Measurements from ENCODE around the gene OPALIN.
"Not testable (repeated sequence)": the region's sequence is repeated elsewhere in the genome, so short reads cannot be mapped to it uniquely, and the experiment has no call there.

Gene OPALIN

DNA sequence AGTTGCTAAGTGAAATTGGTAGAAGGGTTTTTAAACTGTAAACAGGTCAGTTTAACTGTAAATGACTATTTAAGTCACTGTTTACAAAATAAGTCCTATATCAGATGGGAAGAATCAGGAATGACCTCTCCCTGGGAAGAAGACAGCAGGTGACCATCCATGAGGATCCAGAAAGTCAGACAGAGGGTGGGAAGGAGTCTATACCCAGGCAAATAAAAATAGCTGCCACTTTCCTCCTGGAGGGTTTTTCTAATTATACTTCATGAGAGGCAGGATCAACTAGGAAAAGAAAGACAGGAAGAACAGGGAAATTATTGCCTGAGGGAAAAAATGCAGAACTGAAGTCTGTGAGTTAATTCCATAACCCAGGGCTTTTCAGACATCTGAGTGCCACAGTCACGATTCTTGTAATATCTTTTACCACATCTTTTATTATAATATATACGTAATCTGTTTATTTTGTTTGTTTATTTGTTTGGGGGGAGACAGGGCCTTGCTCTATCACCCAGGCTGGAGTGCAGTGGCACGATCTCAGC lies 47.6 kb downstream of the OPALIN start:
- Histone ChIP-seq H3K27ac (no peak overlapping the region), H3K4me3 (ENCODE audit: low read depth, low read length) (no peak overlapping the region), H3K9me3 (ENCODE audit: severe bottlenecking) (no peaks in the 10 kb centered on the region), H3K27me3 (ENCODE audit: insufficient read depth, low read depth, severe bottlenecking) (no peaks in the 10 kb centered on the region), H3K36me3 (no peaks in the 10 kb centered on the region)
- TF ChIP-seq, protein P1, sequence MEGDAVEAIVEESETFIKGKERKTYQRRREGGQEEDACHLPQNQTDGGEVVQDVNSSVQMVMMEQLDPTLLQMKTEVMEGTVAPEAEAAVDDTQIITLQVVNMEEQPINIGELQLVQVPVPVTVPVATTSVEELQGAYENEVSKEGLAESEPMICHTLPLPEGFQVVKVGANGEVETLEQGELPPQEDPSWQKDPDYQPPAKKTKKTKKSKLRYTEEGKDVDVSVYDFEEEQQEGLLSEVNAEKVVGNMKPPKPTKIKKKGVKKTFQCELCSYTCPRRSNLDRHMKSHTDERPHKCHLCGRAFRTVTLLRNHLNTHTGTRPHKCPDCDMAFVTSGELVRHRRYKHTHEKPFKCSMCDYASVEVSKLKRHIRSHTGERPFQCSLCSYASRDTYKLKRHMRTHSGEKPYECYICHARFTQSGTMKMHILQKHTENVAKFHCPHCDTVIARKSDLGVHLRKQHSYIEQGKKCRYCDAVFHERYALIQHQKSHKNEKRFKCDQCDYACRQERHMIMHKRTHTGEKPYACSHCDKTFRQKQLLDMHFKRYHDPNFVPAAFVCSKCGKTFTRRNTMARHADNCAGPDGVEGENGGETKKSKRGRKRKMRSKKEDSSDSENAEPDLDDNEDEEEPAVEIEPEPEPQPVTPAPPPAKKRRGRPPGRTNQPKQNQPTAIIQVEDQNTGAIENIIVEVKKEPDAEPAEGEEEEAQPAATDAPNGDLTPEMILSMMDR (IDR thresholded peaks at IDR 0.05; ENCODE audit: low read depth, low read length): no peak
- DNase-seq: no peak

DNA sequence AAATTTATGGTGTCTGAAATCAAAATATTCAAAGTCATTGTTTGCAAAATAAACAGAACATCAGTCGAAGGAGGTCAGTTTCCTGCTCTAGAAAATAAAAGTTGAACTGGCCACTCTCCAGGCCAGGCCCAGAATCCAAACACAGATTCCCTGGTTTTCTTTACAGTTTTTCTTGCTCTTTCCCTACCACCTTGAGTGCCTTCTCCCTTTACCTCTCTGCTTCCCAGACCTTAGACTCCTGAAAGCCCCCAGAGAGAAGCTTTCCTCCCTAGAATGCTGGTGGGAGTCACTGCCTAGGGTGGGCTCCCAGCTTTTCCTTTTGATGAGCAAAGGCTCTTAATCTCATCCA lies 48.5 kb downstream of the OPALIN start:
- Histone ChIP-seq H3K36me3 (no peaks in the 10 kb centered on the region), H3K9me3 (ENCODE audit: severe bottlenecking) (no peaks in the 10 kb centered on the region), H3K27ac (no peak overlapping the region), H3K27me3 (ENCODE audit: insufficient read depth, low read depth, severe bottlenecking) (no peaks in the 10 kb centered on the region), H3K4me3 (ENCODE audit: low read depth, low read length) (no peak overlapping the region)
- no peak for DNase-seq
- TF ChIP-seq, protein P1 (IDR thresholded peaks at IDR 0.05; ENCODE audit: low read depth, low read length): no peak

DNA sequence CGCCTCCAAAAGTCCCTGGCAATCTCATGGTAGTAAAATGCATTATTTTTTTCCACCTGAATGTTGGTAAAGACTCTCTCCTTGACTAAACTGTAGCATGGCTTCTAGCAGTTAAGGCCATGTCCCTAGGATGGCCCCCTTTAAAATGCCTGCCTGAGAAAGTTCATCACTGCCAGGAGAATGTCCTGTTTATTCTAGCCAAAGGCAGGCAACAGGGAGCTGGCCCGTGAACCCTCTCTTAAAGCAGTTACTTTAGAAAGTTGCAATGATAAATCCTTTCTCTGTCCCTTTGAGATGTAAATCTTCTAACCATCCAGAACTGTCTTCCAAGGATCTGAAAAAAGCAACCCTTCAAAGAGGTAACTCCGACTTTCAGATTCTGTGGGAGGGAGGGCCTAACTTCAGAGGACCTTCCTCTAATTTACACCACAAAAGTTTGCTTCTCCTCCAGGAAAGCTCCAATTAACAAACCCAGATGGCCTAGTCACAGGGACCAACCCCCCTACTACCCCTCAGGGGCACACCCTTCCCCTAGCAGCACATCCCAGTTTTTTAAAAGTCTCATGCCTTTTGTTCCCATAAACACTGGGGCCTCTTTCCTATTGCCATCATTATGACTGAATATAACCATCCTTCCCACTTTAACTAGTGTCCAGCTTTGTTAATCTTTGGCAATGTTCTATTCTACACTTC lies 49.0 kb downstream of the OPALIN start:
- H3K36me3 ChIP-seq: no peaks in the 10 kb centered on the region
- H3K27ac ChIP-seq: no peak overlapping the region

DNA sequence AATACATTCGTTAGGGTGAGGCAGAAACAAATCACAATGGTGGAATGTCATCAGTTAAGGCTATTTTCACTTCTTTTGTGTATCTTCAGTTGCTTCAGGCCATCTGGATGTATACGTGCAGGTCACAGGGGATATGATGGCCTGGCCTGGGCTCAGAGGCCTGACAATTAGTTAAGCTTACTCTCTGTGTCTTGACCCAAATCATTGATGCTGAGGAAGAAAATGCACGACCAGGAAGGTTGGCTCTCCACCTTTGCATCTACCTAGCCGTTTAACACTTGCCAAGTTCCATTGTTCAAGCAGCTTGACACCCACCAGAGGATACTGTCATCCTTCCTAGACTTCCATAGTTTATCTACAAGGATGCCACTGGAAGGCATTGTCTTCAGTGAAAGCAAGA lies 49.9 kb downstream of the OPALIN start:
- H3K36me3 ChIP-seq; H3K27ac ChIP-seq; DNase-seq; H3K4me3 ChIP-seq (ENCODE audit: low read depth, low read length); H3K27me3 ChIP-seq (ENCODE audit: insufficient read depth, low read depth, severe bottlenecking); H3K9me3 ChIP-seq (ENCODE audit: severe bottlenecking): not testable (repeated sequence)

More for the DNA sequence above, 49.0 kb downstream of the OPALIN start:
- H3K27me3 ChIP-seq (ENCODE audit: insufficient read depth, low read depth, severe bottlenecking): no peaks in the 10 kb centered on the region
- DNase-seq: no peak
- TF ChIP-seq, protein P1 (IDR thresholded peaks at IDR 0.05; ENCODE audit: low read depth, low read length): no peak
- no peaks in the 10 kb centered on the region for H3K9me3 ChIP-seq (ENCODE audit: severe bottlenecking)
- no peak overlapping the region for H3K4me3 ChIP-seq (ENCODE audit: low read depth, low read length)

DNA sequence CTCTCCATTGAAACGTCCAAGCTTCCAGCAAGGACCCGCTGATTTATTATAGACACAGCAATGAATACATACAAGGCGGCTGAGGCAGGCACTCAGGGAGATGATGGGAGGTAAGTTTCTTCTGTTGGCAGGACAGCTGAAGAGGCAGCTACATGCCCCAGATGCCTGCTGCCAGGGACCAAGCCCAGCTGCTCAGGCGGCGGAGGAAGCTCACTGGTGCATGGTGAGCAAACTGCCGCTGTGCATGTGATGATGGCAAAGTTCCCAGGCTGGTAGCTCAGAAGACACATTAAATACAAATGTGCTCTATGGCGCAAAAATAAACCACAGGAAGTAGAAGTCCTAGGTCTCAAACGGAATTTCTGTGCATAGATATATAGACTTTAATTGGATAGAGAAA lies 52.3 kb downstream of the OPALIN start:
- TF ChIP-seq, protein P1 (IDR thresholded peaks at IDR 0.05; ENCODE audit: low read depth, low read length): no peak
- DNase-seq: no peak
- Histone ChIP-seq H3K27ac (no peak overlapping the region), H3K9me3 (ENCODE audit: severe bottlenecking) (no peaks in the 10 kb centered on the region), H3K36me3 (no peaks in the 10 kb centered on the region), H3K4me3 (ENCODE audit: low read depth, low read length) (no peak overlapping the region), H3K27me3 (ENCODE audit: insufficient read depth, low read depth, severe bottlenecking) (no peaks in the 10 kb centered on the region)

DNA sequence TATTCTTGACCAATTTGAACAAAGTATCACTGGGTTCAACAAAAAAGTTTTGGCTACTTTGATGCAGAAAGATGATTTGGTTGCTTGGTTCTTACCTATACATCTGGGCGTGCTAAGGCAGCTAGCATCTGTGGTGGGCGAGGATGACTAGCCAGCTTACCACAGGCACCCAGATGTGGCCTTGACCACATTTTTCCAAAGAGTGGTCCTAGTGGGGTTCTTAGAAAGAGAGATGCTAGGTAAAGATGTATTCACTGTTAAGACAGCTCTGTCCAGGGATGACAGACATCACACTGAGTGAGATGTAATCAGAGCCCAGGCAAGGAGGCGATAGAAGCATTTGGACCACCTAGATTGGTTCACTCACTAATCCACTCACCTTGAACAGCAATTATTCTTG lies 53.8 kb downstream of the OPALIN start:
- Histone ChIP-seq H3K27me3 (ENCODE audit: insufficient read depth, low read depth, severe bottlenecking) (no peaks in the 10 kb centered on the region), H3K27ac (no peak overlapping the region), H3K9me3 (ENCODE audit: severe bottlenecking) (no peaks in the 10 kb centered on the region), H3K4me3 (ENCODE audit: low read depth, low read length) (no peak overlapping the region), H3K36me3 (no peaks in the 10 kb centered on the region)
- no peak for DNase-seq
- TF ChIP-seq, protein P1 (IDR thresholded peaks at IDR 0.05; ENCODE audit: low read depth, low read length): no peak
